ENCODE data around the gene GSG1L.

DNA sequence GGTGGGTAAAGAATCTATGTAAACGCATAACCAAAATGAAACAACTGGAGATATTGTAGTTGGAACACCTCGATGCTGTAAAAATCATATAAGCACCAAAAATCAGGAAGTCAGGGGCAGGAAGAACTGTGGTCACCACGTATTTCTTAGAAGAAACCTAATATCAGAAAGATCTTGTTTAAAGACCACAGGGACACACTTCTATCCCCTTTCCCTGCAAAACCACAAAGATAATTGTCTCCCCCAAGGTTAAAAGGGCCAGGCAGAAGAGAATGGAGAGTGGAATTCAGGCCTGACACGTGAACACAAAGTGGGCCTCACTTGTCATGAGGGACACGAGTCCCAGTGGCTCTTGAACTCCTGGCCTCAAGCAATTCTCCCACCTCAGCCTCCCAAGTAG lies 68.1 kb downstream of the GSG1L start:
- TF ChIP-seq POLR2A (IDR thresholded peaks at IDR 0.05; ENCODE audit: low read length) (no peak), GATA1 (IDR thresholded peaks at IDR 0.05; ENCODE audit: low read depth, low read length) (no peak)

All from erythroblast (primary cell).